GM21390 (cell line): ENCODE data around the gene POLDIP2.
"Not testable (repeated sequence)": the region's sequence is repeated elsewhere in the genome, so short reads cannot be mapped to it uniquely, and the experiment has no call there.

ENCODE experiments used
- ATAC-seq: cut with Tn5 transposase; IDR thresholded peaks from one replicate; pipeline ENCODE4 v1.9.1; 2021; ENCODE audit not compliant: unreplicated experiment

POLDIP2 gene

DNA sequence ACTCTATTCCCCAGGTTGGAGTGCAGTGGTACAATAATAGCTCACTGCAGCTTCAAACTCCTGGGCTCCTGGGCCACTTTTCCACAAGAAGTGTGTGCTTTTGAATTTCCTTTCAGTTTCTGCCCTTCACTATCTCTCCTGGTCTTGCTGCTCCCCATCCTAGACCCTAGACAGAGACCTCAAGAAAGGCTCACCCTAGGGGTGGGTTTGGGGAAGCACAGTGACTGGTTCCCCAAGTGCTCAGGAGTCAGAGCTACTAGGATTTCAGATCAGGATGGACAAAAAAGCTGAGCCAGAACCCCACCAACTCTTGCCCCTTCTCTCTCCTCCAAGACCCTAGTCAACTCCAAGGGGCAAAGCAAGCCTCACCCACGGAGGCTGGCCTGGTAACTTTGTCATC, 9.3 kb upstream of the POLDIP2 start:
- no peak for ATAC-seq

DNA sequence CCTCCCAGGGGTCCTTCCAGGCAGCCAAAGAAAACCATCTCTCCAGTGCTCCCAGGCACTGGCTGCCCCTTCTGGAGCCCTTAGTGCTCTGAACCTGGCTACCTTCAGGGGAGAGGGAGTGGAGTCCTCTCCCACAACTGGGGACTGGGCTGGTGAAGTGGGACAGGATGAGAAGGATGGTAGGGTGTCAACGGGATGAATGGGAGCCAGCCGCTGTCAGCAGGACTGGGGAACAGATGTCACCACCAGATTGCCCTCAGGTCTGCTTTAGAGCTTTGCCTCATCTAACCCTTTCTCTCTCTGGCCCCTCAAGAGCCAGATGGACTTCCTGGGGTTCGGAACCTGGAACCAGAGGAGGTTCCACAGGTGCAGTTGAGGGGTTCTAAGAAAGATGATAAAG, 8.2 kb upstream of the POLDIP2 start:
- no peak for ATAC-seq

DNA sequence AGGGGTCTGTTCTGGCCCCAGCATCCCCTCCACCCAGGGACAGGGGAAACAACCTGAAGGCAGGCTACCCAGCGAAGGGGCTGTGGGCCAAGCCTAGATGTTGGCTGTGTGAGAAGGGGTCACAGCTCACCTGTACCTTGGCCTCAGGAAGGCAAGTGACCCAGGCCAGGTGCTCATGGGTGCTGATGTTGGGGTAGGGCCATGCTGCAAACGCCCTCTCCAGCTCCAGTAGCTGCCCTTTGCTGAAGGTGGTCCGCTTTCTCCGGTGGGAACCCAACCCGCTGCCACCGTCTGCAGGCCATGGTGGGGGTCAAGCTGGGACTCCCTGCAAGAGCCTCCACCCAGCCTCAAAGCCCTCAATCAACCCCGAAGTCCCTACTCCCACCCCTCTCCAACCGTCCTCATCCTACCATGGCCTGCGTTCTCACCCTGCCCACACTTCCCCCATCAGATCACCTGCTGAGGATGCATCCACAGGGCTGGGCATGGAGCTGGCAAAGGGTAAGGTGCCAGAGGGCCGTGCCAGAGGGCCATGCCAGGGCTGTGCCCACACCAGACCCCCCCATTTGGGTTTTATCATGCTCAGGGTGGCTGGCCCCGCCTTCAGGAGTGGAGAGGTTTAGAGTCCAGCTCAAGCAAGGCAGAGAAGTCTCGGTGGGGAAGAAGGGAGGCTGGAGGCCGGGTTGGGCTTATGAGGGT, 7.5 kb upstream of the POLDIP2 start, which contains the start of gene SEBOX:
SEBOX (minus strand) TSS at position 535 of the 699 bp plus-strand sequence; CDS start at position 487, 48 bp downstream.
- no peak for ATAC-seq

DNA sequence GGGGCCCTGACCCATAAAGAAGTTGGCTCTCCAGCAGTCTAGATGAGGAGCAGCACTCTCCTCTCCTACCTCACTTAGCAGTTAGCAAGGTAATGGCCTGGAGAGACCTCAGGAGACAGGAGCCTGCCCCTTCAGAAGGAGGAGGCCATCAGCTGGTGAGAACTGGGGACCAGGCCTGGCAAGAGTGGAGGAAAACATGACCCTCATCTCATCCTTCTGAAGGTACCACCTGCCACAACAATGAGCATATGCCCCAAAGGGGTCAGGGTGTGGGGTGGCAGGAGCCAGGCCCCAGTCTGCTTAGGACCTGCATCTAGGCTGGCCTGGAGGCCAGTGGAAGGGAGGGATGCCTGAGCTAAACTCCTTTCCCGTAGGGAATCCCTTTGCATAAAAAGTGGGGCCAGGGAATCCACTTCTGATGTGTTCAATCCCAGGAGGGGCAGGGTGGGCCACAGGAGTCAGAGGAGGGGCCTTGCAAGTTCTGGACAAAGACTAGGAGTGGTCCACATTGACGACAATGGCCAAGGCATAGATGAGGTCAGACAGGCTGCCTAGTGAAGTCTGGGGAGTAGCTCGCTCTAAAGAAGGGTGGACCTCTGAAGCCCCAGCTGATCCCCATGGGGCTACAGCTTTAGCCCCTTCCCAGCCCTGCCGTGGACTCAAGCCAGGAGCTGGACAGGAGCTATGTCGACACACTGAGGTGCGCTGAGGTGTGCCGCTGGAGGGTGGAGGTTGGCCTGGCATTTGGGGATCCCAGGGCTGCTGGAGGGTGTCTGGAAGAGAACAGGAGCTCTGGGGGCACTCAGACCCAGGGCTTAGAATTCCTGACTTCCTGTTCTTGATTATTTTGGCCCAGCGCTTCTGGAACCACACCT, 6.7 kb upstream of the POLDIP2 start:
- ATAC-seq, result no peak

DNA sequence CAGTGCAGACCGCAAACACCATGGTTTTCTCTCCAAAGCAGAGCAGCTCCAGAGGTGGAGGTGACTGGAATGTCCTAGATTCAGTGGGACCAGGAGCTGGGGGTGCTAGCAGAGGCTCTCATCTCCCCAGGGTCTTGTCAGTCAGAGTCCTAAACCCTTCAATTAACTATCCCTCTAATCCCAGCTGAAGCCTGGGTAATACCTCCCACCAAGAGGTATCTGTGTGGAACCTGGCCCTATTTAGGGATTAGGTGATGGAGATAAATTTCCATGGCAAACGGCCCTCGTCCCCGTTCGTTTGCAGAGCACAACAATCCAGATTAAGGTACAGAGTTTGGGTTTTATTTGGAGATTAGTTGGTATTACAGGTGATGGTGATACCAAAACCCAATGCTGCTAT, 5.9 kb upstream of the POLDIP2 start:
- no peak for ATAC-seq

DNA sequence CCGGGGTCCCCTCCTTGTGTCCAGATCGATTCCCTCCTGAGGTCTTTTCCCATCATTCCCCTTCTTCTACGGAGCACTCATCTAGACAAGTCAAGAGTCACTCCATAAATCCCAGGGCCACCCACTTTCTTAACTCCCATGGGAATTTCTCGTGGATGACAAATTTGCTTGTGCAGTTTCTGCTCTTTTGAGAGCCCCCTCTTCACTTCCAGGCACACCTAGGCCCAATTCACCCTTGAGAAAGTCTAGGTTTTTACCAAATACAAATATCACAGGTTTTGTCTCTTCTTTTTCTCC, 522 bp upstream of the POLDIP2 start:
- no peak for ATAC-seq

DNA sequence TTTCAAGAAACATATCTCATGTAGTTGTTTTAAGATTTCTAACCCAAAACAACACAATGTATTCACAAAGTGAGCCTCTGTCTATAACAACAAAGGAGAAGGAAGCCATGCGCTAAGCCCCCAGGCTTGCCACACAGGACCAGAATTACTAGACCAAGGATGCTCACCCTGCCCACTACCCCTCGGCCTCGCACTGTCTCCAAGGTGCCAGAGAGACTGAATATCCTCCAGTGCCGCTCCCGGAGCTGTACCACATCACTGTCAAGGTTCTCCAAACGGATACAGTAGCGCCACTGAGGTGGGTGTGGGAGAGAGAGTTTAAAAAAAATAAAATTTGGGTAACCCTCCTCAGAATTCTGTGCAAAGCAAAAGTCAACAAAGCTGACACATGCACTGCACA, 7.1 kb downstream of the POLDIP2 start:
- no peak for ATAC-seq

DNA sequence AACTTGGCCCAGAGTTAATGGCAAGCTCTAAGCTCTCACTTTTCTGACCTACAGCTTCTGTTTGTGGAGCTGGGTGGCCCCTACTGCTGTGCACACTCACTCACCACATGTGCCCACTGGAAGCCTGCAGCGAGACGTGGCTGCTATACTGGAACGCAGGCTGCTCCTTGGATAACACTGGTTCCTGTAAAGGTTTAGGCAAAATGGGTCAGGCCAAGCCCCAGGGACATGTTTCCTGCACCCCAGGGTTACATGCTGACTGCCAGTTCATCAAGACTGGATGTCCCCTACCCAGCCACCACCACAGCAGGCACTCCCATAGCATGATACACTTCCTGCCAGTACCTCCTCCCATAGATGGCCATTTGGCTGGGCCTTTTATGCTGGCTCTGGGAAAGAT, 8.3 kb downstream of the POLDIP2 start:
- no peak for ATAC-seq

DNA sequence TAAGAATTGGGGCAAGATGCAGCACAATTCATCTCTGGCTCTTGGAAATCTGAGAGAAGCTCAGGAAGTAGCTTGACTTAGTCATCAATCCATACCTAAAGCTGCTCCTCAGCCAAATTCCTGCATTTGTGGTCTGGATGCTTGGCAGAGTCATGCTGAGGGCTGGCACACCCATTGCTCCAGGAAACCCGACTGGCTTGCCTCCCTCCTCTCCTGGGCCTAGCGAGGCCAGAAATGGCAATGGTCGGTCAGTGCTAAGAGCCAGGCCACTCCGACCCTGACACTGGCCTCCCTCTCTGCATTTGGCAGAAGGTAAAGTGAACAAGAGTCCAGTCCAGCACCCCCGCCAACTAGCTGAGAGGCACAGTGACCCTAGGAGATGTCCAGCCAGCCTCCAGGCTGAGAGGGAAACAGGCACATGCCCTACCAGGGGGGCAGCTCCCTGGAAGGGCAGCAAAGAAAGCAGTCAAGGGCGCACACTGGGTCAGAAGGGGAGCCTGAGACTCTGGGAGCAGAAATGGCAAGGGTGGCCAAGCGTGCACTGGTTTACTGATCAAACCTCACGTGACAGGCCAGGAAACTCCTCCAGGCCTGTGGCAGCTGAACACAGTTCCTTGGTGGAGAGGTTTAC, 10.0 kb downstream of the POLDIP2 start:
- no peak for ATAC-seq

DNA sequence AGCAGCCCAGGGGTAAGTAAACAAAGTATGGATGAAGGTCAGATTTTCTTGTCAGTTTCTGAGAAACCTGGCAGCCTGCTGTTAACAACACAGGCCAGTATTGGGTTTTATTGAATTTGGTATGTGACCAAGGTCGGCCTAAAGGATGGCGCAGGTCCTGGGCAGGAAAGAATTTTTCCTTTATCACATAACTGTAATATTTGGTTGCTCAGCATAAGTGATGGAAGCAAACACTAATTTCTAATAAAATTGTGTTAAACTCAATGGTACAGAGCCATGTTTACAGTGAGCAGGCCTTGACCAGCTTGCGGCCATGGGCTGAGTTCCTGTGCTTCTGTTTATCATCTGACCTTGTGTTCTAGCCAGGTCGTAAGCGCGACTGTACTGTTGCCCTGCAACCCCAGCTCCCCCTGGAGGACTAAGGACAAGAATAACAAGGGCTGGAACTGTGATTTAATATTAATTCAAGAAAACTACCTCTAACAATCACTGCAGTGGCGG, 10.5 kb downstream of the POLDIP2 start:
- no peak for ATAC-seq

DNA sequence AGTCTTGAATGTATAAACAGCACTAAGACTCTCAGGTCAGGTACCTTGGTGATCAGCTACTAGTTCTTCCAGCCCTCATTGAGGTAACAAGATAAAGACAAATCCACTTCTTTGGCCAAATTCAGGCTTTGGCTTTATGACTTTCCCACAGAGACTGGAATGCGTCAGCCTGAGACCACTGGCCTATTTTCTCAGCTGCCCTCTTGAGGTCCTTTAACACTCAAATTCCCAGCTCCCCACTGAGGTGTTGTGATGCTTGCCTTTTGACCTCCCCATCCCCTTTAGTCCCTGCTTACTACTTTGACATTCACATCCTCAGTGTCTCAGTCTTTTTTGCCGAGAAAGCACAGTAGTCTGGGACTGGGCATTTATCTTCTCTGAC, 11.1 kb downstream of the POLDIP2 start:
- no peak for ATAC-seq

DNA sequence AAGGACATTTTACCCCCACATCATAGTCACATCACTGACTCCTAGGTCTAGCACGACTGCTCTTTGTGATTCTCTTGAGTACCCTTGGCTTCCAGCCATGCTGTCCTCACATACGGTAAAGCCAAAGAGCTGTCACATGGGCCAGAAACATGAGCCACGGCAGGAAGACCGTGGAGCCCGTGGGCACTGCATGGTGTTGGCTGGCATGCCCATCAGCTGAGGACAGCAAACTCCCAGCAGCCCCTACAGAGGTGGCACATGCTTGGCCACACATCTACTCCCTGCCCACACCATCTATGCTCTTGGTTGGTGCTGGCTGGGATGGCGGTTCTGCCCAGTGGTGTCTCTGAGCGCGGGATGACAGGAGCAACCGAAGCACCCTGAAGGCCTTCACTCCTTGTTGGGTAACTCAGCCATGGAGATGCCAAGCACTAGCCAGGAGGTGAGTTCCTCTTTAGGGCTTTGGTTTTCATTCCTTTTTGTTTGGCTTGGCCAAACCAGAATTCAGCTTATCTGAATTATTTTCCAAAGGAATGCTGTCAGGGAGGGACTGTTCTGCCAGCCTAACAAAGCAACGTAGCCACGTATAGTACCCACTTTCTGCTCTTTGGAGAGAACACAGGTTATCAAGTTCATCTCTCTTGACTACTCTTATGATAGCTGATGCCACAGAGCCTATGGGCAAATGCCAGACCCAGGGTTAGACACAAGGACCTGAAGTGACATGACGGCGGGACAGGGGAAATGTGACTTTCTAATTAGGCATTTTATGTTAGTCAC, 11.7 kb downstream of the POLDIP2 start:
- no peak for ATAC-seq

DNA sequence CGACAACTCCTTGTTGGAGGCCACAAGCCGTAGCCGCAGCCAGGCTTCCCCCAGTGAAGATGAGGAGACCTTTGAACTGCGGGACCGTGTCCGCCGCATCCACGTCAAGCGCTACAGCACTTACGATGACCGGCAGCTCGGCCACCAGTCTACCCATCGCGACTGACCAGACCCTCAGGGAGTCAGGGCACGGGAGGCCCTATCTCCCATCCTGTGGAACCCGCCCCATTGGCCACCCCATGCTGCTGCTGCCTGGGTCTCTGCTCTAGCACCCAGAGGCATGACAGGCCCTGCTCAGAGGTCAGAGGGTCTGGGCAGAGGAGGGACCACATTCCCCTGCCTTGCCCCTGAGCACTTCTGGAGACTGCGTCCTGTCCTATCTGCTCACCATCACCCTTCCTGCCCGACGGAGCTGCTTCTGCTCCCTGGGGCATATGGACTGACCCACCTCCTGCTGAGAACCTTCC, 12.9 kb downstream of the POLDIP2 start:
- ATAC-seq, result no peak

DNA sequence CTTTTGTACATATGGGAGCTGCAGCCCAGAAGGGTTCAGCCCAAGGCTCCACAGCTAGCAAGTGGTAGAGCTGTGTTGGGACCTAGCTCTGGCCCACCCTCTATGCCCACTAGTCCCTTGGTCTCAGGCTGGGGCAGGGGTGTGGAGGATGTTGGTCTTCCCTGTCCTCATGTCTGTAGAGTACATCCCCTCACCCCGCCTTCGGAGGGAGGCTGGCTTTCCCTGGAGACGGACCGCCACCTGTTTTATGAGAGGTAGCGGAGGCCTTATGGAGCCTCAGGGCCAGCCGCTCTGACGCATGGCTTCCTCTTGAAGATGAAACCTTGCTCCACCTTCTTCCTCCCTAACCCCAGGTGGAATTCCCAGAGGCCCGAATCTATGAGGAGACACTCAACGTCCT, 13.3 kb downstream of the POLDIP2 start:
- no peak for ATAC-seq

DNA sequence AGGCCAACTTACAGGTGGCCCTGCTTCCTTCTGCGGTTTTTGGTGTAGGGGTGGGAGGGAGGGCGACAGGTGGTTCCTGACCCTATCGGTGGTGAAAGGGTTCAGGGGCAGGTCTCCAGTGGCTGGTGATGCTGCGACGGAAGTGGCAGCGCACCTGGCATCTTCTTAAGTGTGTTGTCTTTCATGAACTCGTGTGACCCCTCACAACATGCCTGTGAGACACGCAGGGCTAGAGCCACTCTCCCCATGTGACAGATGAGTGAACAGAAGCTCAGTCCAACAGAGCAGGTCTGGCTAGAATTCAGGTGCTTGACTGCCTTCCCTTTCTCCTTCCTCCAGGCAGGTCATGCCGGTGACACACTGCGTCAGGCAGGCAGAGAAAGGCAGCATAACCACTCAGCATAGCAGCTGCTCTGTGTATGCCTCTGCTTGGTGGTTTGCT, 13.8 kb downstream of the POLDIP2 start:
- ATAC-seq, result no peak

DNA sequence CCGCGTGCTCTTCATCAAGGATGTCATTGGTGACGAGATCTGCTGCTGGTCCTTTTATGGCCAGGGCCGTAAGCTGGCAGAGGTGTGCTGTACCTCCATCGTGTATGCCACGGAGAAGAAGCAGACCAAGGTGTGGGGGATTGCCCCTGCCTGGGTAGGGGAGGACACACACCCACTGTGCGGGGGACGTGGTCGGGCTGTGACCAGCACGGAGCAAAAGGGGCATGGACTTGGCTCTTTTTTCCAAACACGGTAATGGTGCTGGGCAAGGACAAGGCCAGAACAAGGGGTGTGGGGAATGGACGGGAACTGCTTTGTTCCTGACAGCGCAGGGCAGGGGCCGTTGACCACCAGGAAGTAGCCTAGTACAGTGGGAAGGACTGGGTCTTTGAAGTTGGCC, 15.0 kb downstream of the POLDIP2 start:
- ATAC-seq, result no peak

DNA sequence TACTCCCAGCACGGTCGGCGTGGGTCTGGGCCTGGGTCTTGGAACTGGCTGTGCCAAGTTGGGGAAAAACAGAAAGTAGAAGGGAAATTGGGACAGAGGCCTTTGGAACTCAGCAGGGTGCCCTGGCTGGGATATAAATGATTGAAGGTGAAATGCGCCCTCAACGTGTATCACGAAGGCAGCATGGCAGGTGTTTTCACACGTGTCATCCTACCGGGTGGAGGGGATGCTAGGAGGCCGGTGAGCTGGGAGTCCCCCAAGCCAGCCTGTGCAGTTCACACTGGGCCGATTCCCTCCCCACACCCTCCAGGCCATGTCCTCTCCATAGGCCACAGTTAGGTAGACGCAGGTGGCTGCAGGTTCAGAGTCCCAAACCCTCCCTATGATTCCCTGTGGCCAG, 15.8 kb downstream of the POLDIP2 start:
- ATAC-seq, result no peak

DNA sequence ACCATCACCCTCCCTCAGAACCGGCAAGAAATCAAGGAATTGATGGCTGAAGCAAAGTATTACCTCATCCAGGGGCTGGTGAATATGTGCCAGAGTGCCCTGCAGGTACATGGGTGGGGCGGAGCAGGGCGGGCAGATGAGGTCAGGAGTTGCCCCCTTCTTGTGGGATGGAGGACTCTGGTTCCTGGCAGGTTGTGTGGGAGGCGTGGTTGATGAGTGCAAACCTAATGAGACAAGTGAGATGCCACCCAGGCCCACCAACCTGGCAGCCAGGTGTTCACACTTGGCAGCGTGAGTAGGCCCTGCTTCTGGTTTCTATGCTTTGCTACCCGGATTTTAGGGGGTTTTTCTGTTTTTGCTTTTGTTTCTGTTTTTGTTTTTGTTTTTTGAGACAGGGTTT, 17.0 kb downstream of the POLDIP2 start:
- ATAC-seq, result no peak

DNA sequence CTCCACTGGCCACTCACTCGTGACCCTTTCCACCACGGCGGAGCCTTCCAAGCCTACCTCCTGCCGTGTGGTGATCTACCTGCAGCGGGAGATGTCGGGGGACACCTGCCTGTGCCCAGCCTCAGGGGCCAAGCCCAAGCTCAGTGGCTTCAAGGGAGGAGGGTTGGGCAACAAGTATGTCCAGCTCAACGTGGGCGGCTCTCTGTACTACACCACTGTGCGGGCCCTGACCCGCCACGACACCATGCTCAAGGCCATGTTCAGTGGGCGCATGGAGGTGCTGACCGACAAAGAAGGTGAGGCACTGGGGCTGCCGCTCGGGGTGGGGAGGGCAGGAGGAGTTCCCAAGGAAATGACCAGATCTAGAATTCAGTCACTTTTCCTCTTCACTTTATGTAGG, 17.9 kb downstream of the POLDIP2 start:
- no peak for ATAC-seq

DNA sequence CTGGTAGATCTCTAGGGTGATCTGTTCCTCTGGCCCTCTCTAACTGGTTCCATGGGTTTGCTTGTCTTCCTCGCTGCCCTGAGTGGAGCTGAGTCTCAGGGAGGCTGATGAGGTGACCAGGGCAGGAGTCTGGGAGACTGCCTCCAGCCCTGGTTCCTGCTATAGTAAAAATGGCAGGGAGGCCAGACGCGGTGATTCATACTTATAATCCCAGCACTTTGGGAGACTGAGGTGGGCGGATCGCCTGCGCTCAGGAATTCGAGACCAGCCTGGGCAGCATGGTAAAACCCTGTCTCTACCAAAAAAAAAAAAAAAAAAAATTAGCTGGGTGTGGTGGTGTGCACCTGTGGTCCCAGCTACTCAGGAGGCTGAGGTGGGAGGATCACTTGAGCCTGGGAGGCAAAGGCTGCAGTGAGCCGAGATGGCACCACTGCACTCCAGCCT, 18.5 kb downstream of the POLDIP2 start:
- not testable (repeated sequence) for ATAC-seq
